Smooth muscle cell (in vitro differentiated cells): ENCODE results near the gene ZNF629. TPM values are rescaled to one million over a fixed set of nuclear protein-coding genes. Genes with fewer than 3 reads are reported as not detected.

Experiments
- DNase-seq: peaks from one replicate; lab custom pipeline; 2025; ENCODE audit not compliant: unreplicated experiment; lab: John Stamatoyannopoulos, UW
- H2AFZ ChIP-seq: fragments of 200-600 bp; sonication (generic); 2 replicates; pipeline ENCODE4 v1.6.0; 2016; ENCODE audit warnings: antibody characterized with exemption, low read depth, mild to moderate bottlenecking
- H3F3A ChIP-seq: fragments of 200-600 bp; sonication (generic); 2 replicates; pipeline ENCODE4 v1.6.0; 2017; ENCODE audit warnings: antibody characterized with exemption, low read depth
- H3K27ac ChIP-seq: fragments of 200-600 bp; sonication (generic); 2 replicates; pipeline ENCODE4 v1.5.1; 2016; ENCODE audit warnings: low read depth, mild to moderate bottlenecking
- H3K27me3 ChIP-seq: fragments of 200-600 bp; sonication (generic); 2 replicates; pipeline ENCODE4 v1.6.1; 2016; ENCODE audit warnings: low read depth, mild to moderate bottlenecking
- H3K36me3 ChIP-seq: fragments of 200-600 bp; sonication (generic); 2 replicates; pipeline ENCODE4 v1.5.1; 2016; ENCODE audit warnings: low read depth
- H3K4me1 ChIP-seq: fragments of 200-600 bp; sonication (generic); 2 replicates; pipeline ENCODE4 v1.5.1; 2016; ENCODE audit warnings: low read depth
- H3K4me2 ChIP-seq: fragments of 200-600 bp; sonication (generic); 2 replicates; pipeline ENCODE4 v1.6.0; 2016; ENCODE audit warnings: mild to moderate bottlenecking
- H3K4me3 ChIP-seq: fragments of 200-600 bp; sonication (generic); 2 replicates; pipeline ENCODE4 v1.5.1; 2016; ENCODE audit warnings: mild to moderate bottlenecking
- H3K79me2 ChIP-seq: fragments of 200-600 bp; sonication (generic); 2 replicates; pipeline ENCODE4 v1.6.0; 2016; ENCODE audit warnings: low read depth, mild to moderate bottlenecking
- H3K9ac ChIP-seq: fragments of 200-600 bp; sonication (generic); 2 replicates; pipeline ENCODE4 v1.6.0; 2016; ENCODE audit warnings: low read depth
- H3K9me3 ChIP-seq: fragments of 200-600 bp; sonication (generic); replicated peaks from 2 replicates; pipeline ENCODE4 v1.5.1; 2016; ENCODE audit warnings: low read depth
- H4K20me1 ChIP-seq: fragments of 200-600 bp; sonication (generic); 2 replicates; pipeline ENCODE4 v1.6.0; 2016; ENCODE audit warnings: low read depth
- WGBS: methylation state at CpG from one replicate; pipeline ENCODE4 v1.1.7; 2016; ENCODE audit warnings: low lambda C conversion rate; 5-methylcytosine and 5-hydroxymethylcytosine counted together
- polyA plus RNA-seq: library from polyadenylated mRNA; unstranded; fragments of >200 nt; fragmentation: Nextera tagmentation; extraction: Ambion mirVana; gene quantifications from 2 replicates; pipeline ENCODE4 v1.2.1, GENCODE V29; 2016
- small RNA-seq: library from RNA; depleted of rRNA; stranded (forward); fragments of <200 nt; gene quantifications from one replicate; pipeline ENCODE3, GENCODE V24; 2014
- total RNA-seq: library from RNA; depleted of rRNA; stranded (reverse); fragments of >200 nt; gene quantifications from 2 replicates; pipeline ENCODE4 v1.2.3, GENCODE V29; 2014
- TF ChIP-seq, protein P1 (sequence below): fragments of 200-600 bp; sonication (generic); IDR thresholded peaks from 2 replicates; pipeline ENCODE4 v1.5.1; 2017; ENCODE audit warnings: borderline replicate concordance, mild to moderate bottlenecking, antibody characterized with exemption; ENCODE audit not compliant: insufficient read depth, poor library complexity, severe bottlenecking

Gene ZNF629
- total and polyA plus RNA-seq, 2 experiments from 2014 or later: 11.6 to 13.4 TPM

DNA sequence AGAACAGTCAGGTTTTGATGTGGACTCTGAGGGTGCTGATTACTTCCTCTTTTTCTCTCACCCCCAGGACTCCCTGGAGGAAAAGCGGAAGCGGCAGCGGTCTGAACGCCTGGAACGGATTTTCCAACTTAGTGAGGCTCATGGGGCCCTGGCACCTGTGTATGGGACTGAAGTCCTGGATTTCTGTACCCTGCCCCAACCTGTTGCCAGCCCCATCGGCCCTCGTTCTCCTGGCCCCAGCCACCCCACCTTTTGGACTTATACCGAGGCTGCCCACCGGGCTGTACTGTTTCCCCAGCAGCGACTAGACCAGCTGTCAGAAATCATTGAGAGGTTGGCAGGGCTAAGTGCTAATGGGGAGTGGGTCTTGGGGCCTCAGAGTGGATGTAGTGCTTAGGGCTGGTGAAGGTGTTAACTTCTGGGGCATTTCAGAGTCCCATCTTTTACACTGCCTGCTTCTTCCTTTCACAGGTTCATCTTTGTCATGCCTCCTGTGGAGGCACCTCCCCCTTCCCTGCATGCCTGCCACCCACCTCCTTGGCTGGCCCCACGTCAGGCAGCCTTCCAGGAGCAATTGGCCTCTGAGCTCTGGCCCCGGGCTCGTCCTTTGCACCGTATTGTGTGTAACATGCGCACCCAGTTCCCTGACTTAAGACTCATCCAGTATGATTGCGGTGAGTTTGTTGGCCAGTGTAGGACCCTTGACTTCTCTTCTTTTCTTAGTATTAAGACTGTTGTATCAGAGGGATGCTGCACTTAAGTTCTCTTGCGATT is 57.9 kb downstream of the ZNF629 start:
- Histone ChIP-seq H3K4me2 (no peak overlapping the region), H3F3A (no peaks in the 10 kb centered on the region), H3K9me3 (no peaks in the 10 kb centered on the region), H3K27me3 (no peaks in the 10 kb centered on the region), H2AFZ (no peak overlapping the region), H4K20me1 (peaks cover 16% of the 10 kb centered on the region), H3K4me3 (no peak overlapping the region), H3K27ac (no peak overlapping the region), H3K9ac (no peak overlapping the region), H3K79me2 (peaks cover 27% of the 10 kb centered on the region), H3K4me1 (no peaks in the 10 kb centered on the region), H3K36me3 (peaks cover 41% of the 10 kb centered on the region)
- WGBS: 96% methylated on average over 17 of the region's 17 CpGs
- DNase-seq: no peak
- TF ChIP-seq, protein P1, sequence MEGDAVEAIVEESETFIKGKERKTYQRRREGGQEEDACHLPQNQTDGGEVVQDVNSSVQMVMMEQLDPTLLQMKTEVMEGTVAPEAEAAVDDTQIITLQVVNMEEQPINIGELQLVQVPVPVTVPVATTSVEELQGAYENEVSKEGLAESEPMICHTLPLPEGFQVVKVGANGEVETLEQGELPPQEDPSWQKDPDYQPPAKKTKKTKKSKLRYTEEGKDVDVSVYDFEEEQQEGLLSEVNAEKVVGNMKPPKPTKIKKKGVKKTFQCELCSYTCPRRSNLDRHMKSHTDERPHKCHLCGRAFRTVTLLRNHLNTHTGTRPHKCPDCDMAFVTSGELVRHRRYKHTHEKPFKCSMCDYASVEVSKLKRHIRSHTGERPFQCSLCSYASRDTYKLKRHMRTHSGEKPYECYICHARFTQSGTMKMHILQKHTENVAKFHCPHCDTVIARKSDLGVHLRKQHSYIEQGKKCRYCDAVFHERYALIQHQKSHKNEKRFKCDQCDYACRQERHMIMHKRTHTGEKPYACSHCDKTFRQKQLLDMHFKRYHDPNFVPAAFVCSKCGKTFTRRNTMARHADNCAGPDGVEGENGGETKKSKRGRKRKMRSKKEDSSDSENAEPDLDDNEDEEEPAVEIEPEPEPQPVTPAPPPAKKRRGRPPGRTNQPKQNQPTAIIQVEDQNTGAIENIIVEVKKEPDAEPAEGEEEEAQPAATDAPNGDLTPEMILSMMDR: no peak

Small RNA genes lying within 50 kb of the gene (small RNA-seq; reads per million reads assigned to genes)
- not detected for gene RF00017

Other genes starting within 250 kb of the ZNF629 start
- gene ZNF764, start 228.8 kb downstream of the ZNF629 start, total RNA-seq: 1.6 and 5.0 TPM in 2 replicates
- 4.0 and 6.5 TPM in 2 replicates for gene ZNF764, start 228.8 kb downstream of the ZNF629 start, polyA plus RNA-seq
- 6.2 and 6.9 TPM in 2 replicates for gene ZNF688, start 215.5 kb downstream of the ZNF629 start, total RNA-seq
- 16.4 and 16.8 TPM in 2 replicates for gene ZNF688, start 215.5 kb downstream of the ZNF629 start, polyA plus RNA-seq
- 8.1 and 12.9 TPM in 2 replicates for gene ZNF785, start 201.5 kb downstream of the ZNF629 start, total RNA-seq
- gene ZNF785, start 201.5 kb downstream of the ZNF629 start, polyA plus RNA-seq: 3.8 and 6.8 TPM in 2 replicates
- gene ZNF689, start 176.8 kb downstream of the ZNF629 start, total RNA-seq: 9.9 and 10.0 TPM in 2 replicates
- gene ZNF689, start 176.8 kb downstream of the ZNF629 start, polyA plus RNA-seq: 8.2 and 10.6 TPM in 2 replicates
- gene PRR14, start 136.2 kb downstream of the ZNF629 start, total RNA-seq: 7.4 and 22.0 TPM in 2 replicates
- gene PRR14, start 136.2 kb downstream of the ZNF629 start, polyA plus RNA-seq: 16.7 and 26.1 TPM in 2 replicates
- 18.3 and 22.3 TPM in 2 replicates for gene FBRS, start 128.8 kb downstream of the ZNF629 start, total RNA-seq
- 21.9 and 25.0 TPM in 2 replicates for gene FBRS, start 128.8 kb downstream of the ZNF629 start, polyA plus RNA-seq
- 9.0 and 16.2 TPM in 2 replicates for gene SRCAP, start 88.0 kb downstream of the ZNF629 start, total RNA-seq
- 14.5 and 24.9 TPM in 2 replicates for gene SRCAP, start 88.0 kb downstream of the ZNF629 start, polyA plus RNA-seq
- gene PHKG2, start 38.8 kb downstream of the ZNF629 start, total RNA-seq: 24.9 and 35.9 TPM in 2 replicates
- 39.1 and 40.1 TPM in 2 replicates for gene PHKG2, start 38.8 kb downstream of the ZNF629 start, polyA plus RNA-seq
- gene CFAP119, start 25.1 kb downstream of the ZNF629 start, total RNA-seq: 2.2 and 5.2 TPM in 2 replicates
- gene CFAP119, start 25.1 kb downstream of the ZNF629 start, polyA plus RNA-seq: 3.0 and 3.5 TPM in 2 replicates
- gene RNF40, start 24.9 kb downstream of the ZNF629 start, total RNA-seq: 66.1 and 73.0 TPM in 2 replicates
- gene RNF40, start 24.9 kb downstream of the ZNF629 start, polyA plus RNA-seq: 92.5 and 107 TPM in 2 replicates
- 27.8 and 34.2 TPM in 2 replicates for gene BCL7C, start 106.9 kb upstream of the ZNF629 start, total RNA-seq
- 68.1 and 76.1 TPM in 2 replicates for gene BCL7C, start 106.9 kb upstream of the ZNF629 start, polyA plus RNA-seq
- gene CTF1, start 109.4 kb upstream of the ZNF629 start, total RNA-seq: 0.76 and 1.7 TPM in 2 replicates
- gene CTF1, start 109.4 kb upstream of the ZNF629 start, polyA plus RNA-seq: 8.1 and 8.2 TPM in 2 replicates
- 4.5 and 8.5 TPM in 2 replicates for gene FBXL19, start 136.4 kb upstream of the ZNF629 start, total RNA-seq
- gene FBXL19, start 136.4 kb upstream of the ZNF629 start, polyA plus RNA-seq: 1.3 and 1.6 TPM in 2 replicates
- gene ORAI3, start 161.9 kb upstream of the ZNF629 start, total RNA-seq: 33.7 and 34.9 TPM in 2 replicates
- 39.4 and 44.0 TPM in 2 replicates for gene ORAI3, start 161.9 kb upstream of the ZNF629 start, polyA plus RNA-seq
- 1.9 and 2.9 TPM in 2 replicates for gene SETD1A, start 170.5 kb upstream of the ZNF629 start, total RNA-seq
- 1.2 and 3.3 TPM in 2 replicates for gene SETD1A, start 170.5 kb upstream of the ZNF629 start, polyA plus RNA-seq
- gene HSD3B7, start 198.0 kb upstream of the ZNF629 start, total RNA-seq: 5.5 and 10.8 TPM in 2 replicates
- 15.1 and 15.5 TPM in 2 replicates for gene HSD3B7, start 198.0 kb upstream of the ZNF629 start, polyA plus RNA-seq
- gene STX1B, start 223.4 kb upstream of the ZNF629 start, total RNA-seq: 0.72 and 1.4 TPM in 2 replicates
- gene STX1B, start 223.4 kb upstream of the ZNF629 start, polyA plus RNA-seq: 1.0 and 2.1 TPM in 2 replicates
- gene STX4, start 246.4 kb upstream of the ZNF629 start, total RNA-seq: 14.4 and 23.1 TPM in 2 replicates
- gene STX4, start 246.4 kb upstream of the ZNF629 start, polyA plus RNA-seq: 50.6 and 60.2 TPM in 2 replicates